ENCODE data around the gene ADAMTSL5.

The ADAMTSL5 gene

GRCh38 chr19:1456121-1456900 lies 56.5 kb downstream of the ADAMTSL5 start:
- no peak overlapping the region for H3K4me3 Mint-ChIP-seq
- intact Hi-C loops (cut with micrococcal nuclease) = no loop called here
- H3K27ac Mint-ChIP-seq = no peak overlapping the region
- peaks cover 27% of the 10 kb centered on the region for H3K4me1 Mint-ChIP-seq (ENCODE audit: low read depth)
- peaks cover 81% of the 10 kb centered on the region for H3K27me3 Mint-ChIP-seq
- no peaks in the 10 kb centered on the region for H3K9me3 Mint-ChIP-seq
- H3K36me3 Mint-ChIP-seq (ENCODE audit: low read depth) = peaks cover 7% of the 10 kb centered on the region

- Mint-ChIP-seq H3K36me3 (ENCODE audit: low read depth) (no peaks in the 10 kb centered on the region), H3K27ac (no peak overlapping the region), H3K27me3 (peaks cover 89% of the 10 kb centered on the region), H3K9me3 (no peaks in the 10 kb centered on the region), H3K4me1 (ENCODE audit: low read depth) (peaks cover 27% of the 10 kb centered on the region), H3K4me3 (no peak overlapping the region)
- intact Hi-C loops (cut with micrococcal nuclease) = no loop called here
These were observed 57.3 kb downstream of the ADAMTSL5 start for GRCh38 chr19:1455336-1456120.

Measured in dendritic cell treated with granulocyte-macrophage colony-stimulating factor and Interleukin-4, amounts not matched to agents 40 ng/mL and 50 ng/mL, for 4 days (primary cell).